GM21786 (cell line): ENCODE results near the gene ABCA12.

Experiments
- ATAC-seq: cut with Tn5 transposase; IDR thresholded peaks from one replicate; pipeline ENCODE4 v1.9.1; 2021; ENCODE audit not compliant: unreplicated experiment

ABCA12 gene

DNA sequence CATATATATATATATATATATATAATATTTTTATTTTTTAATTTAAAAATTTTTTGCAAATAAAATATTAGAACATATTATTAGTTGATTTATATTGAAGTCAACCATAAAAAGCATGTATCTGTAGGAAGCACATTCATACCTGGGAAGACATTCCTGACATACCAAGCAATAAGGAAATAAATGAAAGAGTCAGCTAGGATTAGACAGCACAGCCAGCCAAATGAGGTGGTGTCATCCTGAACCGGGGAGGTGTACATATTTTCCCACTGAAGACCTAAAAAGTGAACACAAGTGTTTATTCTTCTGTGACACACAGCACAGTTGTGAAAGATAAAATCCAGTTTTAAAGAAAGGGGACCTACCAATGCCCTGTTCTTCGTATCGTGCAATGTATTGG lies 149.2 kb downstream of the ABCA12 start:
- ATAC-seq = no peak

DNA sequence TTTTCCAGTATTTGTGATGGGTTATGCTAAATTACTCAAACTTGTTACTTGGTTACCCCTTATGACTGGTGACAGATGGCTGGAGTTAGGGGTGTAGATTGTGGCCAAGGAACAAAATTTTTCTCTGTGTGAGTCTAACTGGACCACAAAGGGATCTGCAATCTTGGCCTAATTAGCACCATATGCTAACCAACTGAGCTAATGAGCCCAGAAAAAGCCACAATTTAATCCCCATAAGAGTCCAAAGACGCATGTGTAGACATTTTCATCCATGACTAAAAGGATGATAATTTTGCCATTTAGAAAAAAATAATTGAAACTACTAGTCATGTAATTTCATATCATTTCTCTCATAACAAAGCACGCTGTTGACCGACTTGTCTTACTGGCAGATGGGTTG lies 151.2 kb downstream of the ABCA12 start:
- no peak for ATAC-seq

DNA sequence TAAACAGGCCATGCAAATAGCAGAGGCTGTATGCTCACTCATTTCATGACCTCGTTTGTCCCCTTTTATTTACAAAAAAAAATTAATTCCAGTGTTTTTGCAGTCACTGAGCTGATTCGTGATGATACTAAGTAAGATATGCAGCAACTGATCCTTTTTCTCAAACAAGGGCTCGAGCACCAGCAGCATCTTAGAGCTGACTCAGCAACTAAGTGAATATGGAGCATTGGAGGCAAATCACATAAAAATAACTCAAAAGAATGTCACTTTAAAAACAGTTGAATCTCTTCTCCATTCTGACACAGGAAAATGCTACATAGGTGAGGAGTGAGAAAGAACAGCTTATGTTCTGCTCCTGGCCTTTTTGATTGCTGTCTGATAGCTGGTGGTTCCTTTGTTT lies 152.8 kb downstream of the ABCA12 start:
- ATAC-seq = no peak

DNA sequence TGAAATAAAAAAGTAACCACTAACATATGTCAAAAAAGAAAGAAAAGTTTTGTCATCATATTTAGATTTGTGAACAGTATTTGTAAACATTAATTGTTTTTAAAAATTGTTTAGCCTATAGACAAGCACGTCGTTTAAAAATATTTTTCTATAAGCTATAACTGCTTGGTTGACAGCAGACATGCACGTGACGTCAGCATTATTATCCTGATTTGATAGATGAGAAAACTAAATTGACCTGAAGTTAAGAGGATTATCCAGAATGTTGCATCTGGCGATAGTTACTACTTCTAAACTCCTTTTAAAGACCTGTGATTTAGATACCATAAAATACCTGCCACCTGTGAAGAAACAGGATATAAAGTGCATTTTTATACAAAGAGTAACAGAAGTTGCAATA lies 172.0 kb downstream of the ABCA12 start:
- ATAC-seq = no peak

DNA sequence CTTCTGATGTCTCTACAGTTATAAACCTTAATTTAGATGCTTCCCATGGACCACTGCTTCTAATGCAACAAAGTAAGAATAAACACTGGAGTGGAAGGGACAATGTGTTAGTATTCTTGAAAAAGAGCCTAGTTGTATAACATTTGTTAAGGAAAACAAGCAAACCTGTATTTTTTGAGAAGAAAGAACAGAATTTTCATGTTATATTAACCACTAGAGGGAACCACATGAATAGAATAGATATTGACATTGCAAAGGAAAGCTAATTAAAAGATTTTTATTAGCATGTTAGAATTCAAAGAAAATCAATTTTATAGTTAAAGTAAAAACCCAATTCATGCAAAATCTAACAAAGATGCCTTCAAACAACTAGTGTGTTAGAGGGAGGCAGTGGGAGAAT lies 177.7 kb downstream of the ABCA12 start:
- ATAC-seq = no peak

DNA sequence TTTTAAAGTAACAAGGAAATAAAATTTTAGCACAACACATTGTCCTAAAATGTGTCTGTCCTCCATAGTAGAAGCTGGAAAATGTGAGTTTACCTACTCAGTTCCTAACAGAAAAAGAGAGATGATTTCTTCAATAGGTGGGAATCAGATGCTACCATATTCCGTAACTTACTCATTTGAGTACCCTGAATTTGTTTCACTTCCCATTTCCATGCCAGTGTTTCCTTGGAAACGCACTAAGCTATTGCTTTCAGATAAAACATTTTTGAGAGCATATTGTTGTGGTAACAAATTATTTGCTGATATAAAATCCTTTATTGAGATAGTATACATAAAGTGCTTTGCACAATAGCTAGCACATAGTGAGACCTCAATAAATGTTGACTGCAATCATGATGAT lies 191.5 kb downstream of the ABCA12 start:
- no peak for ATAC-seq

DNA sequence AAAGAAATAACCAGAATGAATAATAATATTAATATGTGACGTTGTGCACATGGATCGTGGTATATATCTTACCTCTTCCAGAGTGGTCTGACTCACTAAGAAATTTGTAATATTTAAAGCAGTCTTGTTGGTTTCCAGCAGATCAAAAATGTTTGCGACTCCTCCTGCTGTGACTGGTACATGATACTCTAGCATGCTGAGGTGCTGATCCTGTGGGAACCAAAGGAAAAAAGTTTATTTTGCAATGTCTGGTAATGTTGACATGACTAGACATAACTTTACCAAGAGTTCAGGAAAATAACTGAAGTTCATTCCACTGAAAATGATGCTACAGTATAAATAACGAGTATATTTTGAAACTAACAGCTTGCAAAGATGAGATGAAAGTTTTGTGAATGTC lies 204.4 kb downstream of the ABCA12 start:
- ATAC-seq = no peak

DNA sequence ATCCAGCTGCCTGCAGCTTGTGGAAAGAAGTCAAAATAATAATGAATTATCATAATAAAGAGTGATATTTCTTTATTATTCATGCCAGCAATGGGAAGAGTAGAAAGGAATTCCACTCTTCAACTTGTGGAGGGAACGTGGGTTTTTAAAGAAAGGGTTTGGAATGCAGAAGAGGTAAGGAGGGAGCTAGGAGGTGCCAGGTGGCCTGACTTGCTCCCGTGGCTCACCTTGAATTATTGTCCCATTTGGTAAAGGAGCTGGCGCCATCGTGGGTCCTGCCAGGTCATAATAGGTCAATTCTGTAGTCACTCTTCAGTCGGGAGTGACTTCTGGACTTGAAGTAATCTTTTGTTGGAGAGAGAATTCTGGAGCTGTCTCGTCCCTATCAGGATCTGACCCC lies 233.8 kb downstream of the ABCA12 start:
- ATAC-seq = no peak

DNA sequence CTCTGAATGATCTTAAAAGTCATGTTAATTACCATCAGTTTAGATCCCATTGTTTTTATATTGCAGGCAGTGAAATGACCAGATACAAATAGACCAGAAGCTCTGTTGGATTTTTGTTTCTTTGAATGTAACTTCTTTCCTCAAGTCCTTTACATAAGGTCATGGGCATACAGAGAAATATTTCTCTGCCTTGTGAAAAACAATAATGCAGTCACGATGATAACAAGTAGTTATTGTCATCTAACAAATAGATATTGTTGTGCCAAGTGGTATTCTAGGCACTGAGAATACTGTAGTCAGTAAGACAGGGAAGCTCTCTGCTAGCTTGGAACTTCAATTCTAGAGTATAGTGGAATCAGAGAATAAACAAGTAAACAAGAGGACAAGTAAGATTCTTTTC lies 234.2 kb downstream of the ABCA12 start:
- ATAC-seq = no peak

DNA sequence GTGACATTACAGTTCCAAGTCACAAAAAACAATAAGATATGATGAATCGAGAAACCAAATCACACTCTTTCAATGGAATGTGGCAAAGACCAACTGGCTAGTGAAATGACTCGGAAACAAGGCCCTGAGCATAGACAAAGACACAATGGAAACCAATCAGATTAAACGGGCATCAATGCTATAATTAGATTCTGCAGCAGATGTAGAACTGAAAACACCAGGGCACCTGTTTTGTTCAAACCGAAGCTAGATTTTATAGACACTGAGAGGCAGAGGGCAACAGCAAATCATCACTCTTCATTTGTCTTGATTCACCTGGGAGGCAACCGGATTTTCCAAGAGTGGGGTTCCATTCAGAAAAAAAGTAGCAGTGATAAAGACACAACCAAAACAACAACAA lies 236.1 kb downstream of the ABCA12 start:
- no peak for ATAC-seq

DNA sequence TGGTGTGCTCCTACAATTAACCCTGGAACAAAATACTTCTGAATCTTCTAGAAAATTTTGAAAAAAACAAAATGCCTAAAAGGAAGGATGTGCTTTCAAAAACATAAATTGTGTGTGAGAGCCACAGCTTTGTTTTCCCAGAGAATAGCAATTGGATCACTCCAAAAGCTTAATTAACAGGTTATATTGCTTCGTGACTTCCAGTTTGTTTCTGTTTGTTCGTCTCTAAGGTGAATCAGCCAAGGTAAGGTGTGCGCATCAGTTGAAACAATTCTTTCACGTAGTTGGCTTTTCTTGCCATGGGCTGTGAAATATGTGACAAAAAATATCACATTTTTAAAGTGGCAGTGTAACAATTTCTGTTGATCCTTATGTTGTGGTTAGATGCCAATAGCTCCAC lies 238.7 kb downstream of the ABCA12 start:
- ATAC-seq = no peak

DNA sequence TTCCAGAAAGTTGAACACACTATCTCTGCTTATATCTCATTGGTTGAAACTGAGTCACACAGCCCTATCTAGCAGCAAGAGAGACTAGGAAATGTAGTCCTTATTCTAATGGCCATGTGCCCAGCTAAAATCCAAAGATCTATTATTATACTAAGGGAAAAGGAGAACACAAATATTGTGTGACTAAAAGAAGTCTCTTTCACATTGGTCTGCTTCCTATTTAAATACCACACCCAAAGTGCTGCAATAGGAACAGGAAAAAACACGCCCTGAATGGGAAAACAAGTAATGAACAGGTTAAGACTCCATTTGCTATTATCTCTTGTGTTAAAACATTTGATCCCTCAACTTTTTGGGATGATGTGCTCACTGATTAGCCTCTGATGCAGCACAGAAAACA lies 242.2 kb downstream of the ABCA12 start:
- ATAC-seq = no peak

DNA sequence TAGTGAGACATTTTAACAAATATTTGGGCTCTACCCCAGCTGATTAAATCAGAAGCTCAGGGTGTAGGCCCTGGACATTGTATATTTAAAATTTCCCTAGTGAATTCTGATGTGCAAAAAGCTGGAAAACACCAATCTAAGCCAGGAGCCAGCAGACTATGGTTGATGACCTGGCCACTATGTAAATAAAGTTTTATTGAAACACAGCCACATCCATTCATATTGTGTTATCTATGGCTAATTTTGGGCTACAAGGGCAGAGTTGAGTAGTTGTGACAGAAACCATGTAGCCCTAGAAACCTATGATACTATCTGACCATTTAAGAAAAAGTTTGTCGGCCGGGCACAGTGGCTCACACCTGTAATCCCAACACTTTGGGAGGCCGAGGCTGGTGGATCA lies 243.0 kb downstream of the ABCA12 start:
- ATAC-seq = no peak

DNA sequence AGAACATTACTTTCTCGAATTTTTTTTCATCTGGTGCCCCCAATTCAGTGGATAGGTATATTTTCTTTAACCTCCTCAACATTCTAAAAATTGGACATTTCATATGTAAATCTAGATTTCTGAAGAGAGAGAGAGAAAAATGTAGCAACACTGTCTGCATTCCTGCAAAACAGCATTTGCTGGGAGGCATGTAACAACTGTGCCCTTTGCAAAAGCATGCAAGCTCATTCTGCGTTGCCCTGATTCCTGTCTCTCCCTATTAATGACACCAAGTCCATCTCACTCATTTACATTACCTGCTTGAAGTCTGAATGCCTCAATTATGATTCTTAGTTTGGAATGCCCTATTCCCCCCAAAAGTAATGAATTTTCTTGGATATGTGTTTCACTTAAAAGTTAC lies 249.1 kb downstream of the ABCA12 start:
- ATAC-seq = no peak

DNA sequence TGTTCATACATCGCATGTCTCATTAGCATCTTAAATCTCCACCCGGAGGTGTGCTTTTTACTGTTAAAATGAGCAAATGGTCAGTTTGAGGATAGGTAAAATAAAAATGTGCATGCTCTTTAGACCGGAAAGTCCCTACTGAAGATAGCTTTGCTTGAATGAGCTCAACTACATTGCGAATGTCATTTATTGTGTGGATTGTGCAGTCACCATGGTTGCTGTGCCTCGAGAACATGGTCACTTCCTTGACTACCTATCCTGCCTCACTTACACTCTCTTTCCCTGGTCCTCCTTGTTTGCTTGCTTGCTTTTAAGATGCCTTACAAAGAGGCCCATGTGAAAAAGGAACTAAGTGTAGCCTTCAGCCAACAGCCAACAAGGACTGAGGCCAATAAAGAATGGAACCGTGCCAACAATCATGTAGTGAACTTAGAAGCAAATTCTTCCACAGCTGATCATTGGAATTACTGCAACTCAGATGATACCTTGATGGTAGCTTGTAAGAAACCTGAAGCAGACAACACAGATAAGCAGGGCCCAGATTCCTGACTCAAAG lies 256.7 kb downstream of the ABCA12 start:
- no peak for ATAC-seq
